ENCODE data around the gene WASHC2A.
"Not testable (repeated sequence)": the region's sequence is repeated elsewhere in the genome, so short reads cannot be mapped to it uniquely, and the experiment has no call there.

GRCh38 chr10:50061548-50061947, 6.2 kb upstream of the WASHC2A start:
- TF ChIP-seq CTCF (IDR thresholded peaks at IDR 0.05; ENCODE audit: low read depth, low read length); POLR2A (IDR thresholded peaks at IDR 0.05; ENCODE audit: extremely low read depth, insufficient read length); MYC (IDR thresholded peaks at IDR 0.05; ENCODE audit: low read depth, low read length): not testable (repeated sequence)
- TF ChIP-seq, protein P1, sequence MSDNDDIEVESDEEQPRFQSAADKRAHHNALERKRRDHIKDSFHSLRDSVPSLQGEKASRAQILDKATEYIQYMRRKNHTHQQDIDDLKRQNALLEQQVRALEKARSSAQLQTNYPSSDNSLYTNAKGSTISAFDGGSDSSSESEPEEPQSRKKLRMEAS (IDR thresholded peaks at IDR 0.05; ENCODE audit: low read depth, low read length): not testable (repeated sequence)
